CD4-positive, alpha-beta T cell treated with Interleukin-10 for 1 hour (primary cell): Measurements from ENCODE around the gene CLEC18A.
"Not testable (repeated sequence)": the region's sequence is repeated elsewhere in the genome, so short reads cannot be mapped to it uniquely, and the experiment has no call there.

Experiments used
- DNase-seq: peaks from one replicate; pipeline ENCODE4 v3.0.0-alpha.2; 2020

Gene CLEC18A

GRCh38 chr16:69951017-69951671, at the start of gene CLEC18A:
TSS of gene CLEC18A (plus strand) at chr16:69951334. CDS start at chr16:69951367, 33 bp downstream.
- not testable (repeated sequence) for DNase-seq

GRCh38 chr16:69903865-69904415, 47.2 kb upstream of the CLEC18A start:
- no peak for DNase-seq

DNA sequence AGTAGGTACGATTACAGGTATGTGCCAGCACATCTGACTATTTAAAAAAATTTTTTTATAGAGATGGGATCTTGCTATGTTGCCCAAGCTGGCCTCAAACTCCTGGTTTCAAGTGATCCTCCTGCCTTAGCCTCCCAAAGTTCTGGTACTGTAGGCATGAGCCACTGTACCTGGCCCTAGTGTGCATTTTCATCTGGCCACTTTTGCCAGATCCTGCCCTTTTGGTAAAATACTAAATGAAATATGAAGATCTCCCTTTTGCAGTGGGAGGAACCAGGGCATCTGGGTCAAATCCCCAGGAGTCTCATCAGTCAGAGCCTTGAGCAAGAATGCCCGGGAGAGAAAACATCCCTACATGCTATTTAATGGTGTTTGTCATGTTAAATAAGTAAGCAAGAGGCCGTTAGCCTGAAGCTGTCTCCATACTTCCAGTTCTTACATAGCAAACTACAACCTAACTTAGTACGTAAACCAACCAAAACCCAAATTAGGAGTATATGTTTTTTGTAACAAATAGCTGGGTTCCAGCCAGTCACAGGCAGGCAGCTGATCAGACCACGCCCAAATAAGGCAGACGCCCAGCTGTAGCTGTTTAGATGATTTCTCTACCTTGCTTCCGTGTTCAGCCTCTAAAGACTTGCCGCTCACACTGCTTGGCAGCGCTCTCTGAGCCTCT, 46.5 kb upstream of the CLEC18A start:
- no peak for DNase-seq

DNA sequence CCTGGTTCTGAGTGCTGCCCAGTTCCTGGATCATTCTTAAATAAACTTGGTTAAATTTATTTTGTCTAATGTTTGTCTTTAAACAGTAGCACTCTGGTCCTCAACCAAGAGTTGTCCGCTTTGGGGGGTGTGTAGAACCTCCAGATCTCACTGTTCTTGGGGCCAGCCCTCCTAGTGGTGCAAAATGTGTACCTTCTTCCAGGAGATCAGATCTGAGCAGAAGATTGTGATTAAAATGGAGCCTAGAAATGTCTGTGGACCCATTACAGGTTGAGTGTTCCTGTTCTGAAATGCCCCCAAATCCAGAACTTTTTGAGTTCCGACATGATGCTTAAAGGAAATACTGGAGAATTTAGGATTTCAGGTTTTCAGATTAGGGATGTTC, 46.0 kb upstream of the CLEC18A start:
- DNase-seq: no peak

DNA sequence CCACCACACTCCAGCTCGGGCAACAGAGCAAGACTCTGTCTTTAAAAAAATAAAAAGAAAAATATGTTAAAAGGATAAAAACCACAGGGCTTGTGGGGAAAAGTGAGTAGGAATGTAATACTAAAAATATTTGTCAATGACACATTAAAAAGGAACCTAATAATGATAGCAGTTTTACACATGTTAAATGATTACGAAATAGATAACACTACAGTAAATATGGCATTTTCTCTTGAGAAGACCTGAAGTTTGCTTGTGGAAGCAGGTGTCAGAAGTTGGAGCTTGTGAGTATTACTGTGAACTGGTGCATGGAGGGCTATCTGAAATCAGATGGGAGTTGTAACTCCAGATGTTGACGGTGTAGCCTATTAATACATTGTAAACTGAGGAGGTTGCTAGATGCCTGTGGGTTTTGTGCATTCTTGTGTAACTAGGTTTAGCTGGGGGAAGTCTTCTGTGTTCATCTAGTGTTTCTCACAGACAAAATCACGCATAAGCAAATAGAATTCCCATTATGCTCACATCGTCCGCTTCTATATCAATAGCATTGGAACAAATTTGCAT, 44.2 kb upstream of the CLEC18A start:
- DNase-seq: no peak

- DNase-seq: no peak
These were observed 42.1 kb upstream of the CLEC18A start for GRCh38 chr16:69909043-69909442.

- no peak for DNase-seq
These were observed 41.4 kb upstream of the CLEC18A start for GRCh38 chr16:69909760-69910159.

GRCh38 chr16:69910964-69911363, 40.2 kb upstream of the CLEC18A start:
- DNase-seq: no peak

DNA sequence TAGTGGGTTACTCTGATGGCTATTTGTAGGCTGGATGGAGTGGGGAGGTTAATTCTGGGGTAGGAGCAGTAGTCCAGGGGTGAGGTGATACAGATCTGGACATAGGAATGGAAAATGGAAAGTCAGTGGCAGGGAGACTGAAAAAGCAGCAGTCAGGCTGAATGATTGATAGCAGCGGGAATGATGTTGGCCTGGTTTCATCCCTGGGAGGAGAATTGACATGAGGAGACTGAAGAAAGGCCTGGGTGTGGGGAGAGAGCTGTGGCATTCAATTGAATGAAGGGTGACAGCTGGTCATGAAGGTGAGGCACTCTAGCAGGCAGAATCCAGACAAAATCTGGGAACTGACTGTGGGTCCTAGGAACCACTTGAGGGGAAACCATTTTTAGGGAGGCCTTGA, 34.7 kb upstream of the CLEC18A start:
- no peak for DNase-seq

- no peak for DNase-seq
These were observed 33.8 kb upstream of the CLEC18A start for GRCh38 chr16:69917311-69917710.

DNA sequence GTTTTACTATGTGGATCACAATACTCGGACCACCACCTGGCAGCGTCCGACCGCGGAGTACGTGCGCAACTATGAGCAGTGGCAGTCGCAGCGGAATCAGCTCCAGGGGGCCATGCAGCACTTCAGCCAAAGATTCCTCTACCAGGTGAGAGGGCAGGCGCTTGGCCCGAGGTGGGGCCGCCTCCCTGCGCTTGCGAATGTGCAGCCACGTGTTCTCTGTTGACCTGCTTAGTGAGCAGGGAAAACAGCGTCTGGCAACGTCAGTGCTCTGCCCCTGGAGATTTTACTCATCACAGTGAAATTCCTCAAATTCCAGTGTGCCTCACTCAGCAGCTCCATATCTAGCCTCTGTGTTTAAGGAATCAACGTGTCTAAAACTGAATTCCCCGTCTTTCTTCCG, 33.4 kb upstream of the CLEC18A start:
- no peak for DNase-seq

DNA sequence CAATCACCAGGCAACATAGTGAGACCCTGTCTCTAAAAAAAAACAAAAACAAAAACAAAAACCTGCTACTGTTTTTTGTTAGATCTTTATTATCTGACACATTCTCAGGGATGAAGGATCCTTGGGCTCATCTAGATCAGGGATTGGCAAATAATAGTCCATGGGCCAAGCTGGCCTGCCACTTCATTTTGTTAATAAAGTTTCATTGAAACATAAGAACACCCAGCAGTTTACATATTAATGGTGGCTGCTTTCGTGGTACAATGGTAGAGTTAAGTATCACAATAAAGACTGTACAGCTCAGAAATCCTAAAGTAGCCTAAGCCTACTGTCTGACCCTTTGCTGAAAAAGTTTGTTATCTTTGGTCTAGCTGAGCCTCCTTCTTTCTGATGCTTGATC, 32.9 kb upstream of the CLEC18A start:
- no peak for DNase-seq

DNA sequence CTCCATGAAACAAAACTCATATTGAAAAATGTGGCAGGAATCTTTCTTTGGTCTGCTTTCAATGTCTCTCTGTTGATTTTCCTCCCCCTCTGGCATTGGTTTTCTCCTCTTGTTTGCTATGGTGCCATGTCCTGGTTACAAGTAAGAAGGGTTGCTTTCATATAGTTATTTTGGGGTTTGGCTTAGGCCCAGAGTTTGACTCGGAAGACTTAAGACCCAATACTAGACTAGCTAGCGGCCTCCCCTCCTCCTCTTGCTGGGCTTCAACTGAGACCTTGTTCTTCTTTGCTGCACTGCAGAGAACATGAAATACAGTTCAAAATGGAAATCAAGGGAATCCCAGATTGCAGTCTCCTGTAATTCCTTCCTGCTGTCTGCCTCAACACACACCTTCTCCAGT, 30.0 kb upstream of the CLEC18A start:
- DNase-seq: no peak

DNA sequence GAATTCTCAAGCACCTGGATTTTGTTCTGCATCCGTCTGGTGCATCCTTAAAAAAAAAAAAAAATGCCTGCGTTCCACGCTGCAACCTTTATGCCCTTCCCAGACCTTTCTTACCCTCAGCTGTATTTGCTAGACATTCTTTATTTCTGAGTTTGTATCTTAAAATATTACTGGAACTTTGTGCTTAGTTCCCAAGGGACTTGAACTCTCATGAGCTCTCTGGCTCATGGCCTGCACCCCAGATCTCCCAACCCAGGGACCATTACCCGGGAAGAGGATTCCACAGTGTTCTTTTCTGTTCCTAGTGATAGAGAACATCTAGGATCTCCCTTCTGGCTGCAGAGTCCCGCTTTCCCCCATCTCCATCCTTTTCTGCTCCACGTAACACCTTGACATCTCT, 28.9 kb upstream of the CLEC18A start:
- DNase-seq: no peak

DNA sequence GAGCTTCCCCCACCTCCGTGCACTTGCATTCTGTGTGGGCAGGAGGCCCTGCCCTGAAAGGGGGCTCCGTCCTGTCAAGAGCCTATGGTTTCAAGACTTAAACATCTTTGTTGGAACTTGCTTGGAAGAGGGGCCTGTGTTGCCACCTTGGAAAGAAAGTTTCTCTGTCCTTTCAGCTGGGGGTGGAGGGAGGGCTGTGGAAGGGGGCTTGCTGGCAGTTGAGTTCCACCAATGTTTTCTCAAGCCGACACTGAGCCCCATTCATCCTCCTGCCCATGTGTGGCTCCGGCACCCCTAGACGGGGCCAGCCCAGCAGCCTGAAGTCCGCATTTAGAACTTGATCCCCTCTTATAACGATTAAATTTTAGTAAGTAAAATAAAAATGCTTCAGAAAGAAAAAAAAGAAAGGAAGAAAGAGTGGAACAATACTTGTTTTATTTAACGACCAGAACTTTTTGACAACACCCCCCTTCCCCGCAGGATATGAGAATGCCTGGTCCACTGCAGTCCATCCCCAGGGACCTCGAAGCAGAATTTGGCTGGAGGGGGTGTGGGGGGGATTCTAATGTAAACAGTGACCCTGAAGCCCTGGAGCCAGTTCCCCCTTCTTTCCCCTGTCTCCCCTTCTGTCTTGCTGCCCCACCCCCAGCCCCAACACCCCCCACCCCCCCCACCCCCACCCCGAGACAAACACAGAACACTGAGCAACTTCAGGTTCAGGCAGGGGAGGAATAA, 26.9 kb upstream of the CLEC18A start:
- no peak for DNase-seq

- DNase-seq: no peak
These were observed 26.4 kb upstream of the CLEC18A start for GRCh38 chr16:69924777-69925191.

DNA sequence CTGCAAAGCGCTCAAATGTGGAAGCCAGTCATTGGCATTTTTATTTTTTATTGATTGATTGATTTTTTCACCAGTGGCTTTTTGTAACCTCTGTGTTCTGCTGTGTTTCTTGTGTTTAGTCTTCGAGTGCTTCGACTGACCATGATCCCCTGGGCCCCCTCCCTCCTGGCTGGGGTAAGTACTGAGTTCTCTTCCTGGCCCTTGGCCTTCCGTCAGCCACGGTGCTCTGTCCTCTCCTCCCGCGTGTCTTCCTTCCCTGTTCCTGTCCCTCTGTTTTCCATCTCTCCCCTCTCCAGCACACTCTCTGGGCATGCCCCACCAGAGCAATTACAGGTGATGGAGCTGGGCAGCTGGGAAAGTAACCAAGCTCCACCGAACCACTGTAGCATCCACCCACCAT, 25.8 kb upstream of the CLEC18A start:
- no peak for DNase-seq

DNA sequence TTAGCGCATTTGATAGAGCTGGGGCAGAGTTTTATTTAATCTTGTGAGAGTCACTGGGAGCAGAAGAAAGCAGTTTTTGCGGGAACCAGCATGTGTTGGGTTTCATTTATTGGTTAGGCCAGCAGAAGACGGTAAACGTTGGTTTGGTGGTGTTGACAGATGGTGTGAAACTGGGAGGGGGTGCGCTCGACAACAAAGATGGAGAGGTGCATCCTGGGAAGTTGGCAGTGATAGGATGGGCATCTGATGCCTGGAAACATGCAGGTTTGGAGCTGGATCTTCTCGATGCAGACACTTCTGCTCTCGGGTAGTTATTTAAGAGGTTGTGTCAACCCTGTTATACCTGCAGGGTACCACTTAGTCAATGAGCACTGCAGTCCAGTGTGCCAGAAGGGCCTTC, 24.9 kb upstream of the CLEC18A start:
- DNase-seq: no peak

GRCh38 chr16:69927056-69927757, 23.9 kb upstream of the CLEC18A start:
- DNase-seq: no peak

- DNase-seq: no peak
These were observed 22.2 kb upstream of the CLEC18A start for GRCh38 chr16:69928856-69929400.

- DNase-seq: no peak
These were observed 21.7 kb upstream of the CLEC18A start for GRCh38 chr16:69929480-69929879.

- peak; percentile 61 for DNase-seq
These were observed 20.9 kb upstream of the CLEC18A start for GRCh38 chr16:69930117-69930776.
